ENCODE data around the gene TMEM156. TPM values are rescaled to one million over a fixed set of nuclear protein-coding genes. Genes with fewer than 3 reads are reported as not detected.

The TMEM156 gene
- total and polyA plus RNA-seq, 9 donors = 0.09 to 0.62 (median 0.21) TPM; not detected in 2

GRCh38 chr4:39056023-39056422 is 23.8 kb upstream of the TMEM156 start:
- Histone ChIP-seq H3K27ac (ENCODE audit: low read length) (no peak overlapping the region), H3K4me3 (ENCODE audit: low read length) (no peak overlapping the region), H3K4me1 (ENCODE audit: control insufficient read depth, insufficient read depth, low read length) (no peaks in the 10 kb centered on the region), H3K36me3 (ENCODE audit: control insufficient read depth, insufficient read depth, low read length) (no peaks in the 10 kb centered on the region), H3K9me3 (replicated peaks; ENCODE audit: control insufficient read depth, low read depth, low read length) (no peaks in the 10 kb centered on the region), H3K27me3 (ENCODE audit: control insufficient read depth, insufficient read depth, low read length) (no peaks in the 10 kb centered on the region)
- WGBS (ENCODE audit: insufficient coverage) = 100% methylated on average over 2 of the region's 5 CpGs
- DNase-seq = no peak

- no peaks in the 10 kb centered on the region for H3K36me3 ChIP-seq (ENCODE audit: control insufficient read depth, insufficient read depth, low read length)
Observed at GRCh38 chr4:39054497-39054896, 22.3 kb upstream of the TMEM156 start.

GRCh38 chr4:39053983-39054382 is 21.8 kb upstream of the TMEM156 start:
- H3K27me3 ChIP-seq (ENCODE audit: control insufficient read depth, insufficient read depth, low read length) = no peaks in the 10 kb centered on the region
- no peak overlapping the region for H3K4me3 ChIP-seq (ENCODE audit: low read length)
- H3K9me3 ChIP-seq (replicated peaks; ENCODE audit: control insufficient read depth, low read depth, low read length) = no peaks in the 10 kb centered on the region
- no peak for DNase-seq
- no peak overlapping the region for H3K27ac ChIP-seq (ENCODE audit: low read length)
- H3K4me1 ChIP-seq (ENCODE audit: control insufficient read depth, insufficient read depth, low read length) = no peaks in the 10 kb centered on the region
- no peaks in the 10 kb centered on the region for H3K36me3 ChIP-seq (ENCODE audit: control insufficient read depth, insufficient read depth, low read length)
- WGBS (ENCODE audit: insufficient coverage) = 67% methylated on average over 1 of the region's 4 CpGs

More at GRCh38 chr4:39054497-39054896, 22.3 kb upstream of the TMEM156 start:
- no peak for DNase-seq
- Histone ChIP-seq H3K27ac (ENCODE audit: low read length) (no peak overlapping the region), H3K9me3 (replicated peaks; ENCODE audit: control insufficient read depth, low read depth, low read length) (no peaks in the 10 kb centered on the region), H3K4me3 (ENCODE audit: low read length) (no peak overlapping the region), H3K27me3 (ENCODE audit: control insufficient read depth, insufficient read depth, low read length) (no peaks in the 10 kb centered on the region), H3K4me1 (ENCODE audit: control insufficient read depth, insufficient read depth, low read length) (no peaks in the 10 kb centered on the region)
- no CpG with 5 or more reads among the region's 3 CpGs for WGBS (ENCODE audit: insufficient coverage)

- DNase-seq = no peak
- Histone ChIP-seq H3K9me3 (replicated peaks; ENCODE audit: control insufficient read depth, low read depth, low read length) (no peaks in the 10 kb centered on the region), H3K27me3 (ENCODE audit: control insufficient read depth, insufficient read depth, low read length) (no peaks in the 10 kb centered on the region), H3K4me1 (ENCODE audit: control insufficient read depth, insufficient read depth, low read length) (no peaks in the 10 kb centered on the region), H3K4me3 (ENCODE audit: low read length) (no peak overlapping the region), H3K36me3 (ENCODE audit: control insufficient read depth, insufficient read depth, low read length) (no peaks in the 10 kb centered on the region), H3K27ac (ENCODE audit: low read length) (no peak overlapping the region)
- no CpG with 5 or more reads among the region's 1 CpG for WGBS (ENCODE audit: insufficient coverage)
Observed at GRCh38 chr4:39051492-39051891, 19.3 kb upstream of the TMEM156 start.

- no CpG with 5 or more reads among the region's 2 CpGs for WGBS (ENCODE audit: insufficient coverage)
- H3K27me3 ChIP-seq (ENCODE audit: control insufficient read depth, insufficient read depth, low read length) = no peaks in the 10 kb centered on the region
- H3K27ac ChIP-seq (ENCODE audit: low read length) = no peak overlapping the region
- no peaks in the 10 kb centered on the region for H3K9me3 ChIP-seq (replicated peaks; ENCODE audit: control insufficient read depth, low read depth, low read length)
- no peaks in the 10 kb centered on the region for H3K36me3 ChIP-seq (ENCODE audit: control insufficient read depth, insufficient read depth, low read length)
- H3K4me3 ChIP-seq (ENCODE audit: low read length) = no peak overlapping the region
- H3K4me1 ChIP-seq (ENCODE audit: control insufficient read depth, insufficient read depth, low read length) = peaks cover 2% of the 10 kb centered on the region
- DNase-seq = no peak
Observed at GRCh38 chr4:39050590-39050989, 18.4 kb upstream of the TMEM156 start.

- H3K4me3 ChIP-seq (ENCODE audit: low read length) = no peak overlapping the region
- H3K36me3 ChIP-seq (ENCODE audit: control insufficient read depth, insufficient read depth, low read length) = no peaks in the 10 kb centered on the region
- H3K27me3 ChIP-seq (ENCODE audit: control insufficient read depth, insufficient read depth, low read length) = no peaks in the 10 kb centered on the region
- DNase-seq = no peak
- H3K9me3 ChIP-seq (replicated peaks; ENCODE audit: control insufficient read depth, low read depth, low read length) = no peaks in the 10 kb centered on the region
- peaks cover 2% of the 10 kb centered on the region for H3K4me1 ChIP-seq (ENCODE audit: control insufficient read depth, insufficient read depth, low read length)
- no peak overlapping the region for H3K27ac ChIP-seq (ENCODE audit: low read length)
- WGBS (ENCODE audit: insufficient coverage) = no CpG with 5 or more reads among the region's 1 CpG
Observed at GRCh38 chr4:39048311-39048710, 16.1 kb upstream of the TMEM156 start.

- Histone ChIP-seq H3K9me3 (replicated peaks; ENCODE audit: control insufficient read depth, low read depth, low read length) (no peaks in the 10 kb centered on the region), H3K4me3 (ENCODE audit: low read length) (no peak overlapping the region), H3K27me3 (ENCODE audit: control insufficient read depth, insufficient read depth, low read length) (no peaks in the 10 kb centered on the region), H3K27ac (ENCODE audit: low read length) (no peak overlapping the region), H3K4me1 (ENCODE audit: control insufficient read depth, insufficient read depth, low read length) (peaks cover 2% of the 10 kb centered on the region), H3K36me3 (ENCODE audit: control insufficient read depth, insufficient read depth, low read length) (no peaks in the 10 kb centered on the region)
- WGBS (ENCODE audit: insufficient coverage) = no CpG with 5 or more reads among the region's 2 CpGs
- no peak for DNase-seq
Observed at GRCh38 chr4:39047681-39048080, 15.5 kb upstream of the TMEM156 start.

GRCh38 chr4:39046249-39046648 is 14.0 kb upstream of the TMEM156 start:
- H3K4me3 ChIP-seq (ENCODE audit: low read length) = no peak overlapping the region
- H3K9me3 ChIP-seq (replicated peaks; ENCODE audit: control insufficient read depth, low read depth, low read length) = no peaks in the 10 kb centered on the region
- no peak for DNase-seq
- no peak overlapping the region for H3K27ac ChIP-seq (ENCODE audit: low read length)
- H3K4me1 ChIP-seq (ENCODE audit: control insufficient read depth, insufficient read depth, low read length) = peaks cover 2% of the 10 kb centered on the region
- no peaks in the 10 kb centered on the region for H3K36me3 ChIP-seq (ENCODE audit: control insufficient read depth, insufficient read depth, low read length)
- 60% methylated on average over 3 of the region's 8 CpGs for WGBS (ENCODE audit: insufficient coverage)
- no peaks in the 10 kb centered on the region for H3K27me3 ChIP-seq (ENCODE audit: control insufficient read depth, insufficient read depth, low read length)

- WGBS (ENCODE audit: insufficient coverage) = no CpG with 5 or more reads among the region's 3 CpGs
- DNase-seq = no peak
- Histone ChIP-seq H3K36me3 (ENCODE audit: control insufficient read depth, insufficient read depth, low read length) (no peaks in the 10 kb centered on the region), H3K4me1 (ENCODE audit: control insufficient read depth, insufficient read depth, low read length) (peaks cover 2% of the 10 kb centered on the region), H3K27ac (ENCODE audit: low read length) (peak overlapping the region; percentile 86), H3K27me3 (ENCODE audit: control insufficient read depth, insufficient read depth, low read length) (no peaks in the 10 kb centered on the region), H3K9me3 (replicated peaks; ENCODE audit: control insufficient read depth, low read depth, low read length) (no peaks in the 10 kb centered on the region), H3K4me3 (ENCODE audit: low read length) (peak overlapping the region; percentile 60)
Observed at GRCh38 chr4:39045827-39046221, 13.6 kb upstream of the TMEM156 start.

- H3K4me3 ChIP-seq (ENCODE audit: low read length) = peak overlapping the region; percentile 60
- no peaks in the 10 kb centered on the region for H3K27me3 ChIP-seq (ENCODE audit: control insufficient read depth, insufficient read depth, low read length)
- no peaks in the 10 kb centered on the region for H3K36me3 ChIP-seq (ENCODE audit: control insufficient read depth, insufficient read depth, low read length)
- DNase-seq = peak; percentile 66
- peaks cover 2% of the 10 kb centered on the region for H3K4me1 ChIP-seq (ENCODE audit: control insufficient read depth, insufficient read depth, low read length)
- H3K9me3 ChIP-seq (replicated peaks; ENCODE audit: control insufficient read depth, low read depth, low read length) = no peaks in the 10 kb centered on the region
- under 1% methylated on average over 59 of the region's 82 CpGs for WGBS (ENCODE audit: insufficient coverage)
- peak overlapping the region; percentile 86 for H3K27ac ChIP-seq (ENCODE audit: low read length)
Observed at GRCh38 chr4:39044956-39045826, 13.0 kb upstream of the TMEM156 start.
